HT1080 (cell line): ENCODE measurements around the gene COQ7. TPM values are rescaled to one million over a fixed set of nuclear protein-coding genes. Genes with fewer than 3 reads are reported as not detected.

ENCODE experiments used
- DNase-seq: peaks from one replicate; pipeline ENCODE4 v3.0.0-alpha.2; 2015; ENCODE audit warnings: low read depth
- polyA plus RNA-seq, 2 experiments: library from polyadenylated mRNA; depleted of rRNA; stranded (reverse); fragments of >200 nt; gene quantifications; 2 replicates each; pipeline ENCODE4 v1.2.3, GENCODE V29; 2015
- total RNA-seq: library from RNA; depleted of rRNA; stranded (reverse); fragments of >200 nt; shearing (Covaris generic); gene quantifications from 2 replicates; pipeline ENCODE4 v1.2.3, GENCODE V29; 2014; rRNA removed

Gene COQ7
- total RNA-seq, result 17.2 and 24.6 TPM in 2 replicates
- polyA plus RNA-seq (2015; cell fraction: cytosol; rRNA removed), result 18.5 and 22.9 TPM in 2 replicates
- polyA plus RNA-seq (2015; cell fraction: nucleus; rRNA removed), result 13.5 and 18.7 TPM in 2 replicates

DNA sequence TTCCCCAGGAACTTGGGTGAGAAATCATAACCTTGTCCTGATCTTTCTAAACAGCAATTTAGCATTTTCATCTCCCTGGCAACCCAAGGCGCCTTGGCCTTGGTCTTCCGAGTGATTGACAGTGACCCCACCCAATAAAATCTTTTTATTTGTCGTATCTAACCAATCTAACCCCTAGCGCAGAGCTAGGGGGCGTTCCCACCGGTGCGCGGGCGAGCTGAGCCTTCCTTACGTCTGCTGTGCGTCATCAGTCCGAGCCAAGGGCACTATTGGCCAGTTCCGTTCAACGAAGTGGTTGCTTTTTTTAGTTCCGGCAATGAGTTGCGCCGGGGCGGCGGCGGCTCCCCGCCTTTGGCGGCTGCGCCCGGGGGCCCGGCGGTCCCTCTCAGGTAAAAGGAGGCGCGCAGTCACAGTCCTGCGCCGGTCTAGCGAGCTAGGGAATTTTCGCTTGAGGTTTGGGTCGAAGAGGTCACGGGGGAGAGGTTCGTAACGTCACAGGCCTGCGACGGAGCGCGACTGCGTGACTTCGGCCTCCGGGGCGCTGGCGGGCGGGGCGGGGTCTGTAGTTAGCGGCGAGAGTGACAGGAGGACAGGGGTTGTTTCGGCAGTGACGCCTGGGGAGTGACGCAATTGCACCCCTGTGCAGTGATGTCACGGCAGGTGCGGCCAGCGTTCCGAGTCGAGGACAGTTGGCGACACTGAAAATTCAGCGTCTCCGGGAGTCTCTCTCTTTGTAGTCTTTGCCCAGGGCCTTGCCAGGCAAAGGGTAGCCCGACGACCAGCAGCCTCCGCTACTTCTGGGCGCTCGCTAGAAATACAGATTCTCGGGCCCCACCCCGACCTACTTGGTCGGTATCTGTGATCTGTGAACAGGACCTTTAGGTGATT, at the start of gene COQ7:
Gene COQ7, plus strand, starts transcription at position 266 of the 888 bp plus-strand sequence. Its CDS starts 51 bp downstream, at position 317.
- DNase-seq, result peak; percentile 99

- no peak for DNase-seq
Measured at GRCh38 chr16:19020689-19021088, 46.7 kb upstream of the COQ7 start.

DNA sequence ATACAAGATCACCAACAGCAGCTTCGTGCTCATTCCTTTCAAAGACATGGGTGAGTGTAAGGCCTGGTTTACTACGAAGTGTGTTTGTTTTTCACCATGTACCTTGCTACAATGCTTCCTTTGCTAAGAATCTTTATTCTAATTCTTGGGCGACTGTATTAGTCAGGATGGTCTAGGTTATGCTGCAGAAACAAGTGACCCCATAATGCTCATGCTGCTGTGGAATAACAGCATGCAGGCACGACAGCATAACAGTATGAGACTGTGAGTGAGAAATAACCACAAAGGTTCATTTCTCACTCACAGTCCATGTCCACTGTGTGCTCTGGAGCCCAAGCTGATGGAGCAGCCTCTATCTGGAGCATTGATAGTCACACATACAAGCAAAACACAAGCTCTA, 45.7 kb upstream of the COQ7 start:
- no peak for DNase-seq

- DNase-seq, result no peak
Measured at GRCh38 chr16:19027416-19027815, 40.0 kb upstream of the COQ7 start.

DNA sequence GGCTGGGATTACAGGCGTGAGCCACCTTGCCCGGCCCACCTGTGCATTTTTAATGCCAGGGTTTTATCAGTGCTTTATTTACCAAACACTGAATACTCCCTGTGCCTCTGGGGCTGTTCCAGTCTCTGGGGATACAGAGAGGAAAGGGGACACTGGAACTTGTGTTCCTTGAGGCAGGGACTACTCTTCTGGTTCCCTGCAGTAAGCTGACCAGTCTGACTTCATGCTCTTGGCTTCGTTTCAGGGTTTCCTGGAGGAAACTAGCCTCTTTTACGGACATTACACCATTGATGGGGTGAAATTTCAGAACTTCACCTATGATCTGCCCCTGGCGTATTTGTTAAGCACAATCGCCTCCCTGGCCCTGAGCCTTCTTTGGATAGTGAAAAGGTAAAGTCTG, 37.4 kb upstream of the COQ7 start:
- DNase-seq, result no peak

GRCh38 chr16:19031738-19032137, 35.7 kb upstream of the COQ7 start:
- DNase-seq, result no peak

- DNase-seq, result no peak
Measured at GRCh38 chr16:19033761-19034160, 33.7 kb upstream of the COQ7 start.

GRCh38 chr16:19040400-19040799, 27.0 kb upstream of the COQ7 start:
- no peak for DNase-seq

GRCh38 chr16:19044769-19045168, 22.6 kb upstream of the COQ7 start:
- no peak for DNase-seq

DNA sequence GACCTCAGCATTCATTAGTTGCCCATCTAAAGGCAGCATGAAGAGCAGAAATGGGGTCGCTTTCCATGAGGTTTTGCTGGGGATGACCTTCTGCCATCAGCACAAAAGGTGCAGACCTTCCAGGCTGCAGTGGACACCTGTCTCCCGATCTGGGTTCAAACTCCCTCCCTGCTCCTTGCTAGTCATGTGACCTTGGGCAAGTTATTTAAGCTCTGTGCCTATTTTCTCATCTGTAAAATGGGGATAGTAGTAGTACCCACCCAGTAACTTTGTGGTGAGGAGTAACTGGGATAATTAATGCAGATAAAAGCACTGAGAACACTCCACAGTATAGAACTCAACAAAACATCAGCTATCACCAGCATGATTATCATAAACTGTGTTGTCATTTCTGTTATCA, 21.4 kb upstream of the COQ7 start:
- DNase-seq, result no peak

DNA sequence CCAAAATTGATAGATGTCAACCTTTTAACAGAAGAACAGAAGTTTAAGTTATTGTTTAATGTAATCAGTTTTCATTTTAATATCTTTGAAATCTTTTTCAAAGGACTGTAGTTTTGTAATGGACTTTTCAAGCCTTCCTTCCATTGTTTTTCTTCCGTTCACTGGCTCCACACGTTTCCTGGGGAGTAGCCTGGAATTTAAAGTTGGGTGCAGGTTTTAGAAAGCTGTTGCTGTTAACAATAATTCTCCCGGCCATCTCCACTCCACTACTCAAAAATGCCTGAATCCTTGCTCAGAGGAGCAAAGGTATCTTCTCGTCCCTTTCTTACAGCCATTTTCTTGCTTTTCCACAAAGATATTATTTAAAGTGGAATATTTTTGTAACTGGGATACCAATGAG, 4.7 kb upstream of the COQ7 start:
- DNase-seq, result no peak

GRCh38 chr16:19066988-19067348, 446 bp upstream of the COQ7 start:
- DNase-seq, result no peak

GRCh38 chr16:19068237-19068815, 912 bp downstream of the COQ7 start:
- DNase-seq, result no peak

GRCh38 chr16:19071811-19072777, 4.7 kb downstream of the COQ7 start:
- peak; percentile 33 for DNase-seq

DNA sequence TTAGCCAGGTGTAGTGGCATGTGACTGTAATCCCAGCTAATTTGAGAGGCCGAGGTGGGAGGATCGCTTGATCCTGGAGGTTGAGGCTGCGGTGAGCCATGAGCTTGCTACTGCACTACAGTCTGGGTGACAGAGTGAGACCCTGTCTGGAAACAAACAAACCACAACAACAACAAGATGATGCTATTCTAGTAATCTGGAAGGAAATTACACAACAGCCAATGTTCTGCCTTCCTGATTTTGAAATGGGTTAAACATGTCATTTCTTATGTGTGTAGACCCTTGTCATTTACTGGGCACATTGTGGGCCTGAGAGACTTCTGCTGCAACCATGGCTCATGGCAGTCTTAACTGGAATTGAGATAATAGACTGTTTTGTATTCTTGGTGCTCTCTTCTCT, 5.9 kb downstream of the COQ7 start:
- no peak for DNase-seq

GRCh38 chr16:19073863-19074262, 6.4 kb downstream of the COQ7 start:
- no peak for DNase-seq

GRCh38 chr16:19075511-19075910, 8.1 kb downstream of the COQ7 start:
- DNase-seq, result no peak

DNA sequence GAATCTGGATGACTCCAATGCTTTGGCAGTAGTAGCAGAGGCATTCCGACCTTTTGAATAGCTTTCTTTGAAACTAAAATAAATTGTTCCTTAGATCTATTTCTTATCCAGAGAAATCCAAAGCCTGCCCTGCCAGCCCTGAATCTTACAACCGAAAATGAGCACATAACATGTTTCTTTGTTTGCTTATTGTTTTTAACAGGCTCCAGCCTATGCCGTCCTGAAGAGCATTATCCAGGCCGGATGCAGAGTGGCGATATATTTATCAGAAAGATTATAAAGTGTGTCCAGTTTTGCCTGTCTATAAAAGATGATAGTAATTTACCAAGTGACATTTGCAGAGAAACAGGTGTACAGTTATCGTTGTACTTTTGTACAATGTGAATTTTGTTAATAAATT, 10.5 kb downstream of the COQ7 start:
- no peak for DNase-seq

DNA sequence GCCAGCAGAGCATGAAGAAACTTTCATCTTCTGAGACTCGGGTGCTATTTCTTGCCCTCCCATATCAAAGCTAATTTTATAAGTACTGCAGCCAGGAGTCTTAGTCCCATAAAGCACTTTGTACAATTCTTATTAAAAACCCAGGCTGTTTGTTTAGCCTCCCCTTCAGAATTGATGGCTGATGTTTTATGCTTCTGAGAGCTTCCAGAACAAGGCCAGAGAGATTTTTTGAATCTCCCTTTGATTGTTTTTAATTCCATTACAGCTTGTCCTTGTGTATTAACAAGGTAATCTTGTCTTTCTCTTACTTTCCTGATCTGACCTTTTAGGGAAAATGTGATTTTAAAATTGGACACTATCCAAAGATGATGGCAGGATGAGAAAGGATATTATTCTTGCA, 16.3 kb downstream of the COQ7 start:
- no peak for DNase-seq

DNA sequence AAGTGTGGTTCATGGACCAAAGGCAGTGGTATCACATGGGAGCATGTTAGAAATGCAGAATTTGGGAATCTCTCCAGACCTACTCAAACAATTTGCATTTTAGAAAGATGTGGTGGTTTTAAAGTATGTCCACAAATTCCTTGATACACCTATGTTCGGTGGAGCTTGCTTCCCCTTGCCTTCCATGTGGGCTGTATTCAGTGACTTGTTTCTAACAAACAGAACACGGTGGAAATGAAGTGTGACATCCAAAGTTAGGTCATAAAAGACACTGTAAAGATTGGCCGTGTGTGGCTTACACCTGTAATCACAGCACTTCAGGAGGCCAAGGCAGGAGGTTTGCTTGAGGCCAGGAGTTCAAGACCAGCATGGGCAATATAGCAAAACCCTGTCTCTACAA, 16.7 kb downstream of the COQ7 start:
- DNase-seq, result no peak

DNA sequence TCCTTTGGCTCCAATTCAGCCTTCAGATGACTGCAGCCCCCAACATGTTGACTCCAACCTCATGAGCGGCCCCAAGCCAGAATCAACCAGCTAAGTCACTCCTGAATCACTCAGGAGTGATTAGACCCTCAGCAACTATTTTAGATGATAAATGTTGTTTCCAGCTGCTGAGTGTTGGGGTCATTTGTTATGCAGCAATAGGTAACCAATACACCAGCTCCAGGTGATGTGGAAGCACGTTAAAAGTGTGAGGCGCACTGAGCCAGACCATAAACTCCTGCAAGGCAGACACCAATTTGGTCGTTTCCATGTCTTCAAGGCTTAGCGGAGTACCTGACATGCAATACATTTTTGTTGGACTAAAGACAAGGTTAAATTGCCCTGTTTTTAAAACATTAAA, 17.5 kb downstream of the COQ7 start:
- no peak for DNase-seq
